ENCODE results near the gene RAB40AL.

- TF ChIP-seq, protein P1, sequence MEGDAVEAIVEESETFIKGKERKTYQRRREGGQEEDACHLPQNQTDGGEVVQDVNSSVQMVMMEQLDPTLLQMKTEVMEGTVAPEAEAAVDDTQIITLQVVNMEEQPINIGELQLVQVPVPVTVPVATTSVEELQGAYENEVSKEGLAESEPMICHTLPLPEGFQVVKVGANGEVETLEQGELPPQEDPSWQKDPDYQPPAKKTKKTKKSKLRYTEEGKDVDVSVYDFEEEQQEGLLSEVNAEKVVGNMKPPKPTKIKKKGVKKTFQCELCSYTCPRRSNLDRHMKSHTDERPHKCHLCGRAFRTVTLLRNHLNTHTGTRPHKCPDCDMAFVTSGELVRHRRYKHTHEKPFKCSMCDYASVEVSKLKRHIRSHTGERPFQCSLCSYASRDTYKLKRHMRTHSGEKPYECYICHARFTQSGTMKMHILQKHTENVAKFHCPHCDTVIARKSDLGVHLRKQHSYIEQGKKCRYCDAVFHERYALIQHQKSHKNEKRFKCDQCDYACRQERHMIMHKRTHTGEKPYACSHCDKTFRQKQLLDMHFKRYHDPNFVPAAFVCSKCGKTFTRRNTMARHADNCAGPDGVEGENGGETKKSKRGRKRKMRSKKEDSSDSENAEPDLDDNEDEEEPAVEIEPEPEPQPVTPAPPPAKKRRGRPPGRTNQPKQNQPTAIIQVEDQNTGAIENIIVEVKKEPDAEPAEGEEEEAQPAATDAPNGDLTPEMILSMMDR (IDR thresholded peaks at IDR 0.05) = no peak
- no peak for TF ChIP-seq POLR2A (IDR thresholded peaks at IDR 0.05)
These were observed 49.4 kb upstream of the RAB40AL start for GRCh38 chrX:102887687-102888086.

Data from Peyer's patch (tissue), 4 donors.